H1 (cell line): ENCODE measurements around the gene SLC2A13. TPM values are rescaled to one million over a fixed set of nuclear protein-coding genes. Genes with fewer than 3 reads are reported as not detected.

Source experiments
- CTCF ChIA-PET: fragments of 300-600 bp; sonication (Branson Sonifier 250); formaldehyde crosslinking; loops from one replicate; lab custom pipeline; 2021; ENCODE audit not compliant: partially characterized antibody; lab: Charles Lee
- POLR2A ChIA-PET: fragments of 300-600 bp; sonication (Branson Sonifier 250); formaldehyde crosslinking; loops from one replicate; lab custom pipeline; 2021; ENCODE audit warnings: inconsistent platforms; ENCODE audit not compliant: partially characterized antibody; lab: Charles Lee
- DNase-seq, 2 experiments: peaks; one replicate each; pipeline versions ENCODE4 v3.0.0 to v3.0.0-alpha.2; 2010 to 2022; ENCODE audit warnings: low spot score in 2 of 2, low read depth in 1 of 2, mixed read lengths in 1 of 2
- FAIRE-seq: peaks from 2 replicates; lab custom pipeline; 2011; peaks lifted over from hg19 to GRCh38; lab: Jason Lieb, UNC
- H2AFZ ChIP-seq: 2 replicates; pipeline ENCODE4 v1.8.1; 2012; ENCODE audit warnings: low read length, inconsistent platforms
- H2AK5ac ChIP-seq: 2 replicates; pipeline ENCODE4 v1.6.1; 2013; ENCODE audit warnings: low read depth, low read length
- H2BK120ac ChIP-seq: replicated peaks from 2 replicates; pipeline ENCODE3; 2013; ENCODE audit warnings: low read depth, low read length, inconsistent platforms
- H2BK12ac ChIP-seq: 2 replicates; pipeline ENCODE4 v1.6.1; 2013; ENCODE audit warnings: low read depth, low read length
- H2BK15ac ChIP-seq: 2 replicates; pipeline ENCODE4 v1.6.1; 2013; ENCODE audit warnings: low read length
- H2BK20ac ChIP-seq: 2 replicates; pipeline ENCODE4 v1.6.1; 2013; ENCODE audit warnings: low read length
- H2BK5ac ChIP-seq: 2 replicates; pipeline ENCODE4 v1.6.1; 2013; ENCODE audit warnings: low read depth, low read length
- H3K14ac ChIP-seq: 2 replicates; pipeline ENCODE4 v1.6.1; 2013; ENCODE audit warnings: inconsistent platforms; ENCODE audit not compliant: insufficient read length
- H3K18ac ChIP-seq: 2 replicates; pipeline ENCODE4 v1.6.1; 2013; ENCODE audit warnings: low read length; ENCODE audit errors: extremely low read depth
- H3K23ac ChIP-seq: 2 replicates; pipeline ENCODE4 v1.6.1; 2013; ENCODE audit warnings: inconsistent platforms; ENCODE audit not compliant: insufficient read length
- H3K23me2 ChIP-seq: 2 replicates; pipeline ENCODE4 v1.6.1; 2013; ENCODE audit warnings: low read depth, low read length
- H3K27ac ChIP-seq: 2 replicates; pipeline ENCODE4 v1.6.1; 2011; ENCODE audit warnings: low read depth, low read length, inconsistent platforms
- H3K27me3 ChIP-seq, 4 experiments: replicated peaks in 1 of 4; 1 replicate in 1 of 4; 2 replicates in 3 of 4; pipeline versions ENCODE4 v1.6.1 to v1.8.1; 2011 to 2013; ENCODE audit warnings: low read length in 3 of 4, mild to moderate bottlenecking in 3 of 4, inconsistent platforms in 2 of 4, mixed read lengths in 2 of 4, moderate library complexity in 1 of 4; ENCODE audit not compliant: control insufficient read depth in 3 of 4, insufficient read depth in 3 of 4; ENCODE audit errors: extremely low read depth in 1 of 4
- H3K36me3 ChIP-seq, 4 experiments: 2 replicates each; pipeline versions ENCODE4 v1.6.1 to v1.8.1; 2011 to 2013; ENCODE audit warnings: mild to moderate bottlenecking in 4 of 4, low read length in 3 of 4, moderate library complexity in 2 of 4, control low read depth in 1 of 4, inconsistent platforms in 1 of 4; ENCODE audit not compliant: insufficient read depth in 4 of 4, control insufficient read depth in 2 of 4
- H3K4ac ChIP-seq: replicated peaks from 2 replicates; pipeline ENCODE3; 2013; ENCODE audit warnings: low read length, low read depth, mixed read lengths, inconsistent platforms; ENCODE audit not compliant: insufficient read length
- H3K4me1 ChIP-seq, 4 experiments: replicated peaks in 1 of 4; 1 replicate in 1 of 4; 2 replicates in 3 of 4; pipeline versions ENCODE4 v1.6.1 to v1.8.1; 2011 to 2013; ENCODE audit warnings: low read length in 3 of 4, inconsistent platforms in 2 of 4, mixed read lengths in 1 of 4; ENCODE audit not compliant: insufficient read depth in 4 of 4, control insufficient read depth in 3 of 4
- H3K4me2 ChIP-seq, 2 experiments: 2 replicates each; pipeline versions ENCODE4 v1.6.1 to v1.8.1; 2011 to 2013; ENCODE audit warnings: low read depth in 2 of 2, low read length in 2 of 2, control low read depth in 1 of 2, inconsistent platforms in 1 of 2, mild to moderate bottlenecking in 1 of 2; ENCODE audit not compliant: insufficient read depth in 1 of 2
- H3K4me3 ChIP-seq, 4 experiments: fragments of 200-600, 300-600 bp in 1 of 4; sonication (generic), shearing (Covaris generic), sonication (Bioruptor Twin) in 1 of 4; 2 replicates each; pipeline versions ENCODE4 v1.5.1 to v1.8.1; 2011 to 2016; ENCODE audit warnings: low read length in 4 of 4, low read depth in 3 of 4, control low read depth in 2 of 4, inconsistent platforms in 2 of 4, mild to moderate bottlenecking in 2 of 4, mixed read lengths in 1 of 4, moderate library complexity in 1 of 4; ENCODE audit not compliant: insufficient read depth in 2 of 4; ENCODE audit errors: extremely low read depth in 1 of 4
- H3K56ac ChIP-seq: replicated peaks from 2 replicates; pipeline ENCODE3; 2013; ENCODE audit warnings: low read depth, mild to moderate bottlenecking, mixed read lengths, low read length, inconsistent platforms; ENCODE audit not compliant: insufficient read length
- H3K79me1 ChIP-seq: 2 replicates; pipeline ENCODE4 v1.6.1; 2013; ENCODE audit warnings: low read depth, low read length, control low read depth
- H3K79me2 ChIP-seq, 2 experiments: 2 replicates each; pipeline versions ENCODE4 v1.6.1 to v1.8.1; 2012 to 2013; ENCODE audit warnings: low read length in 2 of 2, mild to moderate bottlenecking in 2 of 2, inconsistent platforms in 1 of 2; ENCODE audit not compliant: insufficient read depth in 2 of 2, control insufficient read depth in 1 of 2
- H3K9ac ChIP-seq, 4 experiments: replicated peaks in 1 of 4; 1 replicate in 1 of 4; 2 replicates in 3 of 4; pipeline versions ENCODE4 v1.6.1 to v1.8.1; 2011 to 2013; ENCODE audit warnings: low read depth in 3 of 4, low read length in 3 of 4, control low read depth in 2 of 4, mild to moderate bottlenecking in 2 of 4, moderate library complexity in 2 of 4, inconsistent platforms in 1 of 4; ENCODE audit errors: extremely low read depth in 1 of 4
- H3K9me3 ChIP-seq, 2 experiments: 2 replicates each; pipeline versions ENCODE4 v1.6.1 to v1.8.1; 2012 to 2013; ENCODE audit warnings: mild to moderate bottlenecking in 2 of 2, moderate library complexity in 2 of 2, control low read depth in 1 of 2, inconsistent platforms in 1 of 2, low read depth in 1 of 2, low read length in 1 of 2, mixed read lengths in 1 of 2; ENCODE audit not compliant: insufficient read depth in 2 of 2
- H4K20me1 ChIP-seq, 2 experiments: replicated peaks in 1 of 2; 2 replicates each; pipeline versions ENCODE3 to v1.8.1; 2011 to 2013; ENCODE audit warnings: inconsistent platforms in 2 of 2, low read length in 2 of 2, mild to moderate bottlenecking in 1 of 2; ENCODE audit not compliant: insufficient read depth in 2 of 2, control insufficient read depth in 1 of 2
- H4K5ac ChIP-seq: 2 replicates; pipeline ENCODE4 v1.6.1; 2013; ENCODE audit warnings: low read length, low read depth, mixed read lengths, inconsistent platforms; ENCODE audit not compliant: insufficient read length
- H4K8ac ChIP-seq: 2 replicates; pipeline ENCODE4 v1.8.0; 2013; ENCODE audit warnings: mild to moderate bottlenecking, moderate library complexity, low read length, inconsistent platforms; ENCODE audit not compliant: insufficient read depth; ENCODE audit errors: extremely low read depth
- H4K91ac ChIP-seq: replicated peaks from 2 replicates; pipeline ENCODE3; 2013; ENCODE audit warnings: low read length, mixed read lengths, inconsistent platforms; ENCODE audit not compliant: insufficient read length
- CBX8 ChIP-seq: fragments of 300-800, 300-1000 bp; sonication (generic); IDR thresholded peaks from 2 replicates; pipeline ENCODE4 v1.7.1; 2016; ENCODE audit warnings: low read depth, low read length, borderline replicate concordance
- CHD2 ChIP-seq: IDR thresholded peaks from 2 replicates; pipeline ENCODE4 v1.6.1; 2012; ENCODE audit warnings: low read length, improper control_type of control experiment
- CTBP2 ChIP-seq: IDR thresholded peaks from 2 replicates; pipeline ENCODE4 v1.7.0; 2011; ENCODE audit warnings: borderline replicate concordance, mild to moderate bottlenecking, moderate library complexity, mixed read lengths, low read length; ENCODE audit not compliant: insufficient read depth, insufficient read length
- EGR1 ChIP-seq: IDR thresholded peaks from 2 replicates; pipeline ENCODE4 v1.6.1; 2011; ENCODE audit warnings: low read depth, low read length, borderline replicate concordance
- EZH2 ChIP-seq: fragments of 200-600 bp; sonication (generic); IDR thresholded peaks from 2 replicates; pipeline ENCODE4 v1.7.1; 2012; ENCODE audit warnings: low read depth, mild to moderate bottlenecking, moderate library complexity, low read length, inconsistent platforms; ENCODE audit not compliant: severe bottlenecking
- FOSL1 ChIP-seq: IDR thresholded peaks from 2 replicates; pipeline ENCODE4 v1.6.1; 2011; ENCODE audit warnings: mild to moderate bottlenecking, low read depth, low read length, moderate library complexity; ENCODE audit not compliant: insufficient read depth
- NANOG ChIP-seq: IDR thresholded peaks from 2 replicates; pipeline ENCODE4 v1.6.1; 2011; ENCODE audit warnings: low read length, low read depth, mild to moderate bottlenecking, inconsistent platforms; ENCODE audit not compliant: insufficient read depth, poor library complexity, severe bottlenecking
- PHF8 ChIP-seq: fragments of 200-600 bp; sonication (generic); conservative IDR thresholded peaks from 2 replicates; pipeline ENCODE4 v1.7.1; 2012; ENCODE audit warnings: low read depth, mild to moderate bottlenecking, inconsistent platforms, low read length, moderate library complexity
- RXRA ChIP-seq: IDR thresholded peaks from 2 replicates; pipeline ENCODE4 v1.6.1; 2011; ENCODE audit warnings: low read depth, mild to moderate bottlenecking, low read length, moderate library complexity; ENCODE audit not compliant: insufficient read depth
- SUZ12 ChIP-seq: fragments of 200-600 bp; sonication (generic); IDR thresholded peaks from 2 replicates; pipeline ENCODE4 v1.6.1; 2012; ENCODE audit warnings: mild to moderate bottlenecking, inconsistent platforms, low read length, moderate library complexity, mixed read lengths
- ZNF274 ChIP-seq: IDR thresholded peaks from 2 replicates; pipeline ENCODE4 v1.7.0; 2012; ENCODE audit warnings: low read length, borderline replicate concordance; ENCODE audit errors: extremely low read depth
- WGBS, 2 experiments: shearing (Covaris generic) in 1 of 2; methylation state at CpG; one replicate each; pipeline versions ENCODE4 v1.1.6 to v1.1.7; 2013 to 2015; ENCODE audit warnings: low lambda C conversion rate in 2 of 2, mixed read lengths in 2 of 2, inconsistent platforms in 1 of 2, low coverage in 1 of 2, missing lambda C conversion rate in 1 of 2; ENCODE audit not compliant: insufficient replicate concordance in 2 of 2, insufficient coverage in 1 of 2, insufficient read length in 1 of 2; ENCODE audit errors: extremely low coverage in 1 of 2, missing lambda C conversion rate in 1 of 2; 5-methylcytosine and 5-hydroxymethylcytosine counted together
- polyA plus RNA-seq, 7 experiments: library from polyadenylated mRNA; depleted of rRNA in 3 of 7; stranded (reverse) in 5 of 7; unstranded in 2 of 7; fragments of >200 nt in 5 of 7; fragments of 200-250 nt in 2 of 7; gene quantifications; 1 replicate in 5 of 7; 2 replicates in 1 of 7; 4 replicates in 1 of 7; pipeline versions ENCODE4 v1.2.1 to v1.2.3, GENCODE V29; 2011 to 2013; ENCODE audit warnings: missing spikeins in 2 of 7, mixed read lengths in 2 of 7
- total RNA-seq: library from RNA; stranded (reverse); fragmentation: NEBNext Ultra II Directional; extraction: Animal tissue kit (Norgen Biotek cat#: 25700); gene quantifications from 2 replicates; pipeline ENCODE4 v1.2.1, GENCODE V29; 2021
- TF ChIP-seq, protein P1 (sequence below): IDR thresholded peaks from 2 replicates; pipeline ENCODE4 v1.6.1; 2012; ENCODE audit warnings: low read length, inconsistent platforms

Gene SLC2A13
- total and polyA plus RNA-seq, 2 of the 8 experiments (the other 6 are each of a cell fraction or from before 2014, with no cell fraction given) = 2.8 to 9.6 TPM

DNA sequence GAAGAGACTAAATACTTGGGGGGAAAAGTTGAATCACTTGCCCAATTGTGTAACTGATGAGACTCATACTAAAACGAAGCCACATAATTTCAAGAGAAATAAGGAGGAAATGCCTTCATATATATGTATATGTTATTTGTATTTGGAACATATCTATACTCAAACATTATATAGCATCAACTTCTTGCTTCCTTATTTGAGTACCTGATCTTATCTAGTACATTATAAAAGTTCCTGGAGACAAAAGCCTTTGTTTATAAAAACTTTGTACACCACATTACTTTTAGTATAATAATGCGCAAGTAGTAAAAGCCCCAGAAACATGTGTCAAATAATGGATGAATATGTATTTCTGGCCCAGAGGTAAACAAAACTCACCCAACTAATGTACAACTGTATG is 92.0 kb downstream of the SLC2A13 start:
- Histone ChIP-seq H3K23ac (no peak overlapping the region), H3K27me3 (no peaks in the 10 kb centered on the region), H4K20me1 (peaks cover 0 to 4% of the 10 kb centered on the region in 2 experiments), H4K5ac (no peak overlapping the region), H4K91ac (no peak overlapping the region), H3K9me3 (no peaks in the 10 kb centered on the region), H3K23me2 (no peaks in the 10 kb centered on the region), H3K56ac (no peak overlapping the region), H3K36me3 (no peaks in the 10 kb centered on the region; a peak in 1 of 8 replicates), H2BK20ac (no peak overlapping the region), H3K79me2 (no peaks in the 10 kb centered on the region), H3K27ac (no peak overlapping the region), H2BK120ac (no peak overlapping the region), H3K14ac (no peak overlapping the region), H3K9ac (no peak overlapping the region), H4K8ac (no peak overlapping the region), H3K4me1 (peaks cover 0 to 9% (median 2%) of the 10 kb centered on the region in 4 experiments; a peak in 2 of 7 replicates), H2BK12ac (no peak overlapping the region), H3K18ac (no peak overlapping the region), H3K79me1 (peaks cover 3% of the 10 kb centered on the region; the same call in 1 of the 2 replicates), H2AFZ (no peak overlapping the region), H3K4me3 (no peak overlapping the region), H2AK5ac (no peak overlapping the region), H2BK5ac (no peak overlapping the region), H3K4me2 (no peak overlapping the region), H3K4ac (no peak overlapping the region), H2BK15ac (no peak overlapping the region)
- FAIRE-seq = no peak
- WGBS, 2 experiments = 88% methylated on average over 2 of the region's 2 CpGs; no CpG with 5 or more reads in 1 of the 2 experiments
- no peak for DNase-seq
- CTCF ChIA-PET = interaction anchor here (0.8 to 1.6 kb wide), 3 partner anchors 10 to 93 kb away, joined by 3 to 8 read pairs (median 4); partner anchors contain the start of gene SLC2A13
- POLR2A ChIA-PET = no interaction called here
- TF ChIP-seq CBX8 = no peak
- no peak for TF ChIP-seq SUZ12
- TF ChIP-seq ZNF274 = no peak
- TF ChIP-seq, protein P1, sequence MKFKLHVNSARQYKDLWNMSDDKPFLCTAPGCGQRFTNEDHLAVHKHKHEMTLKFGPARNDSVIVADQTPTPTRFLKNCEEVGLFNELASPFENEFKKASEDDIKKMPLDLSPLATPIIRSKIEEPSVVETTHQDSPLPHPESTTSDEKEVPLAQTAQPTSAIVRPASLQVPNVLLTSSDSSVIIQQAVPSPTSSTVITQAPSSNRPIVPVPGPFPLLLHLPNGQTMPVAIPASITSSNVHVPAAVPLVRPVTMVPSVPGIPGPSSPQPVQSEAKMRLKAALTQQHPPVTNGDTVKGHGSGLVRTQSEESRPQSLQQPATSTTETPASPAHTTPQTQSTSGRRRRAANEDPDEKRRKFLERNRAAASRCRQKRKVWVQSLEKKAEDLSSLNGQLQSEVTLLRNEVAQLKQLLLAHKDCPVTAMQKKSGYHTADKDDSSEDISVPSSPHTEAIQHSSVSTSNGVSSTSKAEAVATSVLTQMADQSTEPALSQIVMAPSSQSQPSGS = no peak
- no peak for TF ChIP-seq RXRA
- TF ChIP-seq CHD2 = no peak
- no peak for TF ChIP-seq EGR1
- TF ChIP-seq FOSL1 = no peak
- TF ChIP-seq EZH2 = no peak
- TF ChIP-seq PHF8 = no peak
- TF ChIP-seq NANOG = no peak
- TF ChIP-seq CTBP2 = no peak
